OCI-LY7 (cell line): ENCODE data around the gene NUDT10. TPM values are rescaled to one million over a fixed set of nuclear protein-coding genes. Genes with fewer than 3 reads are reported as not detected.

ENCODE experiments used
- BruUV-seq: library from RNA; stranded (reverse); fragments of 400-500 nt; replicated peaks from 2 replicates; lab custom pipeline; 2021; lab: Mats Ljungman, UMichigan
- CTCF ChIA-PET: fragments of 300-600 bp; sonication (Branson Sonifier 250); formaldehyde crosslinking; loops from one replicate; lab custom pipeline; 2022; ENCODE audit warnings: antibody characterized with exemption; ENCODE audit not compliant: unreplicated experiment; lab: Charles Lee
- POLR2A ChIA-PET: fragments of 300-600 bp; sonication (Branson Sonifier 250); formaldehyde crosslinking; loops from one replicate; lab custom pipeline; 2022; ENCODE audit warnings: antibody characterized with exemption; lab: Charles Lee
- DNase-seq: peaks from one replicate; pipeline ENCODE4 v3.0.0-alpha.2; 2015; ENCODE audit warnings: low spot score
- H2AFZ ChIP-seq: fragments of 200-600 bp; sonication (generic), shearing (Covaris generic); 2 replicates; pipeline ENCODE4 v1.6.1; 2014; ENCODE audit warnings: mild to moderate bottlenecking, antibody characterized with exemption, low read length, moderate library complexity
- H3K27ac ChIP-seq: fragments of 200-600 bp; sonication (generic); 2 replicates; pipeline ENCODE4 v1.5.1; 2014; ENCODE audit warnings: mixed run types, low read depth, mild to moderate bottlenecking, moderate library complexity, low read length, inconsistent platforms; ENCODE audit not compliant: poor library complexity, severe bottlenecking
- H3K36me3 ChIP-seq: fragments of 200-600 bp; sonication (generic); 2 replicates; pipeline ENCODE4 v1.6.1; 2014; ENCODE audit warnings: mild to moderate bottlenecking, antibody characterized with exemption, low read length, moderate library complexity, mixed read lengths; ENCODE audit not compliant: insufficient read depth
- H3K4me1 ChIP-seq: fragments of 200-600 bp; sonication (generic); 2 replicates; pipeline ENCODE4 v1.5.1; 2014; ENCODE audit warnings: mild to moderate bottlenecking, low read length; ENCODE audit not compliant: insufficient read depth, poor library complexity, severe bottlenecking
- H3K4me2 ChIP-seq: fragments of 200-600 bp; sonication (generic); 2 replicates; pipeline ENCODE4 v1.6.1; 2014; ENCODE audit warnings: mild to moderate bottlenecking, low read length
- H3K4me3 ChIP-seq: fragments of 200-600 bp; sonication (generic); 2 replicates; pipeline ENCODE4 v1.5.1; 2014; ENCODE audit warnings: mild to moderate bottlenecking, low read depth, low read length; ENCODE audit not compliant: poor library complexity, severe bottlenecking
- H3K79me2 ChIP-seq: fragments of 200-600 bp; sonication (generic); 2 replicates; pipeline ENCODE4 v1.6.1; 2016; ENCODE audit warnings: low read depth, mild to moderate bottlenecking, low read length, moderate library complexity, mixed read lengths; ENCODE audit not compliant: insufficient read depth
- H3K9me2 ChIP-seq: fragments of 200-600 bp; sonication (generic); 2 replicates; pipeline ENCODE4 v1.6.1; 2016; ENCODE audit warnings: mild to moderate bottlenecking, low read length, mixed read lengths; ENCODE audit not compliant: insufficient read depth
- H3K9me3 ChIP-seq: fragments of 200-600 bp; sonication (generic); 2 replicates; pipeline ENCODE4 v1.6.1; 2014; ENCODE audit warnings: mild to moderate bottlenecking, mixed run types, low read length, mixed read lengths
- H4K20me1 ChIP-seq: fragments of 200-600 bp; sonication (generic); 2 replicates; pipeline ENCODE4 v1.6.1; 2014; ENCODE audit warnings: mild to moderate bottlenecking, antibody characterized with exemption, low read length, moderate library complexity, mixed read lengths; ENCODE audit not compliant: insufficient read depth
- EZH2phosphoT487 ChIP-seq: fragments of 200-600 bp; sonication (generic); IDR thresholded peaks from 2 replicates; pipeline ENCODE4 v1.6.1; 2018; ENCODE audit warnings: low read depth, borderline replicate concordance, mild to moderate bottlenecking, mixed run types, antibody characterized with exemption, low read length, moderate library complexity, mixed read lengths
- intact Hi-C: fragments of 100-400 bp; cut with micrococcal nuclease; formaldehyde crosslinking; loops from one replicate; pipeline ENCODE4 v1.10.0; 2022; ENCODE audit not compliant: unreplicated experiment
- total RNA-seq, 2 experiments: library from RNA; depleted of rRNA in 1 of 2; stranded (reverse); fragments of >200 nt in 1 of 2; shearing (Covaris generic) in 1 of 2; gene quantifications; 2 replicates each; pipeline ENCODE4 v1.2.3, GENCODE V29; 2014 to 2022
- TF ChIP-seq, protein P1 (sequence below): fragments of 200-600 bp; sonication (generic); conservative IDR thresholded peaks from 2 replicates; pipeline ENCODE4 v1.5.1; 2014; ENCODE audit warnings: mild to moderate bottlenecking, antibody characterized with exemption, low read length, moderate library complexity, mixed read lengths

The NUDT10 gene
- total RNA-seq, 2 experiments from 2014 or later: 1.4 TPM; not detected in 1

DNA sequence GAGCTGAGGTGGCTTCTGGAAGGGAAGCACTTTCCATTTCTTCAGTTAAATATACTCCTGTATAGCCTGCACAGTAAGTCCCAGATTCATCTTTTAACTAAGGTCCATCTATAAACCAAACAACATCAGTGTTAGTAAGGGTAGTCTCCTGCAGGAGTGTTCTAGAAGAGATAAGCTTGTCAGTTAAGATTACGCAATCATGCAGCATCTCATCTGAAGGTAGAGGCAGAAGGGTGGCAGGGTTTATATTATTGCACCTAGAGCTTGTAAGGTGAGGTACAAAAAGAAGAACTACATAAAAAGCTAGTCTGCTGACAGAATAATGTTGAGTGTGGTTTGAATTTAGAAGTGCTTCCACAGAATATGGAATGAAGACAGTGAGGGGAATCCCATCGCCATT lies 44.0 kb downstream of the NUDT10 start:
- ChIA-PET POLR2A (interaction anchor here (0.6 kb wide), 1 partner anchor 1086 kb away, joined by 3 read pairs; no protein-coding TSS in a partner anchor), CTCF (no interaction called here)
- Histone ChIP-seq H3K4me3 (no peak overlapping the region), H3K9me2 (no peaks in the 10 kb centered on the region), H3K79me2 (peaks cover 40% of the 10 kb centered on the region), H3K9me3 (no peaks in the 10 kb centered on the region), H3K27ac (no peak overlapping the region), H3K4me2 (no peak overlapping the region), H2AFZ (no peak overlapping the region), H3K36me3 (peaks cover 3% of the 10 kb centered on the region; the same call in 1 of the 2 replicates), H4K20me1 (no peaks in the 10 kb centered on the region), H3K4me1 (no peaks in the 10 kb centered on the region)
- intact Hi-C loops: no loop called here
- DNase-seq: no peak
- BruUV-seq: no TSS peak
- TF ChIP-seq EZH2phosphoT487: no peak
- TF ChIP-seq, protein P1, sequence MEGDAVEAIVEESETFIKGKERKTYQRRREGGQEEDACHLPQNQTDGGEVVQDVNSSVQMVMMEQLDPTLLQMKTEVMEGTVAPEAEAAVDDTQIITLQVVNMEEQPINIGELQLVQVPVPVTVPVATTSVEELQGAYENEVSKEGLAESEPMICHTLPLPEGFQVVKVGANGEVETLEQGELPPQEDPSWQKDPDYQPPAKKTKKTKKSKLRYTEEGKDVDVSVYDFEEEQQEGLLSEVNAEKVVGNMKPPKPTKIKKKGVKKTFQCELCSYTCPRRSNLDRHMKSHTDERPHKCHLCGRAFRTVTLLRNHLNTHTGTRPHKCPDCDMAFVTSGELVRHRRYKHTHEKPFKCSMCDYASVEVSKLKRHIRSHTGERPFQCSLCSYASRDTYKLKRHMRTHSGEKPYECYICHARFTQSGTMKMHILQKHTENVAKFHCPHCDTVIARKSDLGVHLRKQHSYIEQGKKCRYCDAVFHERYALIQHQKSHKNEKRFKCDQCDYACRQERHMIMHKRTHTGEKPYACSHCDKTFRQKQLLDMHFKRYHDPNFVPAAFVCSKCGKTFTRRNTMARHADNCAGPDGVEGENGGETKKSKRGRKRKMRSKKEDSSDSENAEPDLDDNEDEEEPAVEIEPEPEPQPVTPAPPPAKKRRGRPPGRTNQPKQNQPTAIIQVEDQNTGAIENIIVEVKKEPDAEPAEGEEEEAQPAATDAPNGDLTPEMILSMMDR: no peak

Other genes starting within 250 kb of the NUDT10 start
- gene NUDT11, start 163.8 kb downstream of the NUDT10 start, total RNA-seq (2014; rRNA removed; shearing (Covaris generic)): 21.5 and 24.5 TPM in 2 replicates
- 18.1 and 21.7 TPM in 2 replicates for gene NUDT11, start 163.8 kb downstream of the NUDT10 start, total RNA-seq (2022)